NCI-H146 (cell line): ENCODE measurements around the gene MET.
"Not testable (repeated sequence)": the region's sequence is repeated elsewhere in the genome, so short reads cannot be mapped to it uniquely, and the experiment has no call there.

Experiments
- DNase-seq: peaks from one replicate; lab custom pipeline; 2025; lab: John Stamatoyannopoulos, UW

Gene MET

GRCh38 chr7:116727432-116728009, 55.5 kb downstream of the MET start:
- no peak for DNase-seq

- DNase-seq = no peak
These were observed 56.4 kb downstream of the MET start for GRCh38 chr7:116728413-116728812.

GRCh38 chr7:116730097-116731022, 58.4 kb downstream of the MET start:
- DNase-seq = no peak

GRCh38 chr7:116731023-116731395, 59.0 kb downstream of the MET start:
- DNase-seq = no peak

GRCh38 chr7:116731445-116732335, 59.7 kb downstream of the MET start:
- DNase-seq = no peak

GRCh38 chr7:116732788-116733694, 61.0 kb downstream of the MET start:
- no peak for DNase-seq

GRCh38 chr7:116733924-116734580, 62.1 kb downstream of the MET start:
- no peak for DNase-seq

GRCh38 chr7:116734710-116735109, 62.7 kb downstream of the MET start:
- no peak for DNase-seq

GRCh38 chr7:116736927-116737715, 65.1 kb downstream of the MET start:
- no peak for DNase-seq

GRCh38 chr7:116738378-116738777, 66.4 kb downstream of the MET start:
- no peak for DNase-seq

GRCh38 chr7:116739307-116739706, 67.3 kb downstream of the MET start:
- DNase-seq = no peak

- no peak for DNase-seq
These were observed 68.2 kb downstream of the MET start for GRCh38 chr7:116740231-116740630.

GRCh38 chr7:116740755-116741462, 68.9 kb downstream of the MET start:
- no peak for DNase-seq

- no peak for DNase-seq
These were observed 69.8 kb downstream of the MET start for GRCh38 chr7:116741625-116742316.

- no peak for DNase-seq
These were observed 70.6 kb downstream of the MET start for GRCh38 chr7:116742641-116743040.

GRCh38 chr7:116743835-116744234, 71.8 kb downstream of the MET start:
- not testable (repeated sequence) for DNase-seq

GRCh38 chr7:116746388-116746787, 74.4 kb downstream of the MET start:
- not testable (repeated sequence) for DNase-seq

GRCh38 chr7:116751070-116751469, 79.1 kb downstream of the MET start:
- not testable (repeated sequence) for DNase-seq
